Smooth muscle cell (in vitro differentiated cells): ENCODE results near the gene PAX6. TPM values are rescaled to one million over a fixed set of nuclear protein-coding genes. Genes with fewer than 3 reads are reported as not detected.
"Not testable (repeated sequence)": the region's sequence is repeated elsewhere in the genome, so short reads cannot be mapped to it uniquely, and the experiment has no call there.

Source experiments
- DNase-seq: peaks from one replicate; lab custom pipeline; 2025; ENCODE audit not compliant: unreplicated experiment; lab: John Stamatoyannopoulos, UW
- H2AFZ ChIP-seq: fragments of 200-600 bp; sonication (generic); 2 replicates; pipeline ENCODE4 v1.6.0; 2016; ENCODE audit warnings: antibody characterized with exemption, low read depth, mild to moderate bottlenecking
- H3F3A ChIP-seq: fragments of 200-600 bp; sonication (generic); 2 replicates; pipeline ENCODE4 v1.6.0; 2017; ENCODE audit warnings: antibody characterized with exemption, low read depth
- H3K27ac ChIP-seq: fragments of 200-600 bp; sonication (generic); 2 replicates; pipeline ENCODE4 v1.5.1; 2016; ENCODE audit warnings: low read depth, mild to moderate bottlenecking
- H3K27me3 ChIP-seq: fragments of 200-600 bp; sonication (generic); 2 replicates; pipeline ENCODE4 v1.6.1; 2016; ENCODE audit warnings: low read depth, mild to moderate bottlenecking
- H3K36me3 ChIP-seq: fragments of 200-600 bp; sonication (generic); 2 replicates; pipeline ENCODE4 v1.5.1; 2016; ENCODE audit warnings: low read depth
- H3K4me1 ChIP-seq: fragments of 200-600 bp; sonication (generic); 2 replicates; pipeline ENCODE4 v1.5.1; 2016; ENCODE audit warnings: low read depth
- H3K4me2 ChIP-seq: fragments of 200-600 bp; sonication (generic); 2 replicates; pipeline ENCODE4 v1.6.0; 2016; ENCODE audit warnings: mild to moderate bottlenecking
- H3K4me3 ChIP-seq: fragments of 200-600 bp; sonication (generic); 2 replicates; pipeline ENCODE4 v1.5.1; 2016; ENCODE audit warnings: mild to moderate bottlenecking
- H3K79me2 ChIP-seq: fragments of 200-600 bp; sonication (generic); 2 replicates; pipeline ENCODE4 v1.6.0; 2016; ENCODE audit warnings: low read depth, mild to moderate bottlenecking
- H3K9ac ChIP-seq: fragments of 200-600 bp; sonication (generic); 2 replicates; pipeline ENCODE4 v1.6.0; 2016; ENCODE audit warnings: low read depth
- H3K9me3 ChIP-seq: fragments of 200-600 bp; sonication (generic); replicated peaks from 2 replicates; pipeline ENCODE4 v1.5.1; 2016; ENCODE audit warnings: low read depth
- H4K20me1 ChIP-seq: fragments of 200-600 bp; sonication (generic); 2 replicates; pipeline ENCODE4 v1.6.0; 2016; ENCODE audit warnings: low read depth
- WGBS: methylation state at CpG from one replicate; pipeline ENCODE4 v1.1.7; 2016; ENCODE audit warnings: low lambda C conversion rate; 5-methylcytosine and 5-hydroxymethylcytosine counted together
- polyA plus RNA-seq: library from polyadenylated mRNA; unstranded; fragments of >200 nt; fragmentation: Nextera tagmentation; extraction: Ambion mirVana; gene quantifications from 2 replicates; pipeline ENCODE4 v1.2.1, GENCODE V29; 2016
- total RNA-seq: library from RNA; depleted of rRNA; stranded (reverse); fragments of >200 nt; gene quantifications from 2 replicates; pipeline ENCODE4 v1.2.3, GENCODE V29; 2014
- TF ChIP-seq, protein P1 (sequence below): fragments of 200-600 bp; sonication (generic); IDR thresholded peaks from 2 replicates; pipeline ENCODE4 v1.5.1; 2017; ENCODE audit warnings: borderline replicate concordance, mild to moderate bottlenecking, antibody characterized with exemption; ENCODE audit not compliant: insufficient read depth, poor library complexity, severe bottlenecking

Gene PAX6
- total and polyA plus RNA-seq, 2 experiments from 2014 or later: not detected

DNA sequence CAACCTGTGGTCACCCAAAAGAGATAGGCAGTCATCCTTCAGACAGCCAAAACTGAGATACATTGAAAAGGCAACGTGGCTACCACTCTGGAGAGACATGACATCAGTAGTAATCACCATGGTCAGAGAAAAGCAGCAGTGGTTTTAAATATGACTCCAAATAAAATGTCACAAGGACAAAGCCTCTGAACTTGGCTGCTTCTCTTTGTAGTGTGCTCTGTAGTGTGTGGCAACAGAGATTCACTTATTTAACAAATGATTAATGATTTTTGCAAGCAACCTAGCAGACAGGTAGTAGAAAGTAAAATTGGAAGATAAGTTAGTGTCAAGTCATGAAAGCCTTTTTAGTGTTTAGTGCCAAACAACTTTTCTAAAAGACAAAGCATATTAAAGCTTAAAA lies 63.5 kb downstream of the PAX6 start:
- Histone ChIP-seq H3K27ac (no peak overlapping the region), H3K79me2 (no peaks in the 10 kb centered on the region), H3K9ac (no peak overlapping the region), H3F3A (no peaks in the 10 kb centered on the region), H3K9me3 (no peaks in the 10 kb centered on the region), H3K4me2 (no peak overlapping the region), H4K20me1 (no peaks in the 10 kb centered on the region), H3K36me3 (no peaks in the 10 kb centered on the region), H2AFZ (no peak overlapping the region), H3K4me1 (no peaks in the 10 kb centered on the region), H3K4me3 (no peak overlapping the region), H3K27me3 (no peaks in the 10 kb centered on the region)
- no peak for DNase-seq
- TF ChIP-seq, protein P1, sequence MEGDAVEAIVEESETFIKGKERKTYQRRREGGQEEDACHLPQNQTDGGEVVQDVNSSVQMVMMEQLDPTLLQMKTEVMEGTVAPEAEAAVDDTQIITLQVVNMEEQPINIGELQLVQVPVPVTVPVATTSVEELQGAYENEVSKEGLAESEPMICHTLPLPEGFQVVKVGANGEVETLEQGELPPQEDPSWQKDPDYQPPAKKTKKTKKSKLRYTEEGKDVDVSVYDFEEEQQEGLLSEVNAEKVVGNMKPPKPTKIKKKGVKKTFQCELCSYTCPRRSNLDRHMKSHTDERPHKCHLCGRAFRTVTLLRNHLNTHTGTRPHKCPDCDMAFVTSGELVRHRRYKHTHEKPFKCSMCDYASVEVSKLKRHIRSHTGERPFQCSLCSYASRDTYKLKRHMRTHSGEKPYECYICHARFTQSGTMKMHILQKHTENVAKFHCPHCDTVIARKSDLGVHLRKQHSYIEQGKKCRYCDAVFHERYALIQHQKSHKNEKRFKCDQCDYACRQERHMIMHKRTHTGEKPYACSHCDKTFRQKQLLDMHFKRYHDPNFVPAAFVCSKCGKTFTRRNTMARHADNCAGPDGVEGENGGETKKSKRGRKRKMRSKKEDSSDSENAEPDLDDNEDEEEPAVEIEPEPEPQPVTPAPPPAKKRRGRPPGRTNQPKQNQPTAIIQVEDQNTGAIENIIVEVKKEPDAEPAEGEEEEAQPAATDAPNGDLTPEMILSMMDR: no peak
- 73% methylated on average over 1 of the region's 1 CpG for WGBS

GRCh38 chr11:31740731-31741368 lies 70.3 kb downstream of the PAX6 start:
- not testable (repeated sequence) for H3K36me3 ChIP-seq, H2AFZ ChIP-seq, H3K4me3 ChIP-seq, DNase-seq, H3K4me2 ChIP-seq, H4K20me1 ChIP-seq, H3K27ac ChIP-seq, H3K4me1 ChIP-seq, H3K9me3 ChIP-seq, H3K27me3 ChIP-seq, H3K79me2 ChIP-seq, H3F3A ChIP-seq, H3K9ac ChIP-seq
- WGBS: 94% methylated on average over 26 of the region's 26 CpGs

- H3F3A ChIP-seq: no peaks in the 10 kb centered on the region
These were observed 71.0 kb downstream of the PAX6 start for GRCh38 chr11:31740131-31740530.

More at GRCh38 chr11:31740131-31740530, 71.0 kb downstream of the PAX6 start:
- Histone ChIP-seq H3K4me3 (no peak overlapping the region), H3K9me3 (peaks cover 5% of the 10 kb centered on the region), H3K4me1 (no peaks in the 10 kb centered on the region), H3K27me3 (no peaks in the 10 kb centered on the region), H3K36me3 (no peaks in the 10 kb centered on the region), H3K4me2 (no peak overlapping the region), H3K79me2 (no peaks in the 10 kb centered on the region), H3K9ac (no peak overlapping the region), H3K27ac (no peak overlapping the region), H2AFZ (no peak overlapping the region), H4K20me1 (no peaks in the 10 kb centered on the region)
- no peak for DNase-seq
- TF ChIP-seq, protein P1: no peak
- WGBS: 93% methylated on average over 1 of the region's 1 CpG
